Uterus (tissue), 4 donors: ENCODE data around the gene MTCL1. TPM values are rescaled to one million over a fixed set of nuclear protein-coding genes. Genes with fewer than 3 reads are reported as not detected.

Experiments used
- DNase-seq, 2 donors: peaks; one replicate each; pipeline ENCODE4 v3.0.0-alpha.2; 2019 to 2020
- H3K27ac ChIP-seq, 2 donors: fragments of 200-600 bp; sonication (generic); 1 replicate in 1 of 2; 2 replicates in 1 of 2; pipeline ENCODE4 v1.5.1; 2016 to 2018
- H3K27me3 ChIP-seq, 2 donors: fragments of 200-600 bp; sonication (generic); one replicate each; pipeline ENCODE4 v1.5.1; 2018 to 2019; ENCODE audit warnings: control low read depth in 1 of 2
- H3K36me3 ChIP-seq, 2 donors: fragments of 200-600 bp; sonication (generic); one replicate each; pipeline ENCODE4 v1.5.1; 2019; ENCODE audit warnings: control low read depth in 1 of 2
- H3K4me1 ChIP-seq, 2 donors: fragments of 200-600 bp; sonication (generic); one replicate each; pipeline ENCODE4 v1.5.1; 2018 to 2019; ENCODE audit warnings: control low read depth in 1 of 2
- H3K4me3 ChIP-seq, 2 donors: fragments of 200-600 bp; sonication (generic); 1 replicate in 1 of 2; 2 replicates in 1 of 2; pipeline ENCODE4 v1.5.1; 2018 to 2019; ENCODE audit warnings: mild to moderate bottlenecking in 1 of 2
- H3K9me3 ChIP-seq, 2 donors: fragments of 200-600 bp; sonication (generic); one replicate each; pipeline ENCODE4 v1.5.1; 2019; ENCODE audit warnings: control low read depth in 1 of 2
- POLR2A ChIP-seq, 2 donors: fragments of 450-650 bp; IDR thresholded peaks; one replicate each; pipeline ENCODE4 v1.6.1; 2016; ENCODE audit warnings: antibody characterized with exemption in 2 of 2, mild to moderate bottlenecking in 1 of 2, moderate library complexity in 1 of 2
- intact Hi-C: fragments of 100-400 bp; cut with DNase I; formaldehyde crosslinking; loops from one replicate; pipeline ENCODE4 v1.15.1; 2023; ENCODE audit warnings: low total_unique reads
- total RNA-seq, 4 donors: library from RNA; depleted of rRNA in 3 of 4; stranded (reverse); fragments of >200 nt in 3 of 4; gene quantifications; one replicate each; pipeline versions ENCODE4 v1.1.0 to v1.2.4, GENCODE V29; 2014 to 2023
- TF ChIP-seq, protein P1 (sequence below), 4 experiments: fragments of 200-600 bp in 2 of 4; fragments of 450-650 bp in 2 of 4; sonication (generic) in 2 of 4; IDR thresholded peaks; one replicate each; pipeline ENCODE4 v1.5.1; 2016 to 2019; ENCODE audit warnings: antibody characterized with exemption in 4 of 4, mild to moderate bottlenecking in 2 of 4, moderate library complexity in 1 of 4
- donor health status: DM: yes; HTN: yes; CAD: no.

The MTCL1 gene
- total RNA-seq, 4 donors from 2014 or later: 8.8 to 25.9 (median 11.0) TPM; not detected in 1

DNA sequence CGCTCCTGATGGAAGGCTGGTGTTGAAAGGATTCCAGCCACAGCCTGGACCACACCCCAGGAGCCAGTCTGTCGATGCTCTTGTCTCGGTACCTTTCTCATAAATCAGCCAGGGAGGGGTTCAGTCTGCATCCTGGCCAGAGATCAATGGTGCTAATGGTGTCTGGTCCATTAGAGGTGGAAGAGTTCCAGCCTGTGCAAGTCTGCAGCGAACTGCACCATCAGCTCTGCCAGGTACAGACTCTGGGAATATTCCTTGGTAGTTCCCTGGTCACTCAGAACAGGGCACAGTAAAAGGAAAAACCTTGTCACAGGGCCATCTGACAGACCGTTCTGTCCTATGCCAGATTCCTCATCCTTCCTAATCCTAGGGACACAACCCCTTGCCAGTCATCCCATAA lies 164.3 kb downstream of the MTCL1 start:
- TF ChIP-seq, protein P1, sequence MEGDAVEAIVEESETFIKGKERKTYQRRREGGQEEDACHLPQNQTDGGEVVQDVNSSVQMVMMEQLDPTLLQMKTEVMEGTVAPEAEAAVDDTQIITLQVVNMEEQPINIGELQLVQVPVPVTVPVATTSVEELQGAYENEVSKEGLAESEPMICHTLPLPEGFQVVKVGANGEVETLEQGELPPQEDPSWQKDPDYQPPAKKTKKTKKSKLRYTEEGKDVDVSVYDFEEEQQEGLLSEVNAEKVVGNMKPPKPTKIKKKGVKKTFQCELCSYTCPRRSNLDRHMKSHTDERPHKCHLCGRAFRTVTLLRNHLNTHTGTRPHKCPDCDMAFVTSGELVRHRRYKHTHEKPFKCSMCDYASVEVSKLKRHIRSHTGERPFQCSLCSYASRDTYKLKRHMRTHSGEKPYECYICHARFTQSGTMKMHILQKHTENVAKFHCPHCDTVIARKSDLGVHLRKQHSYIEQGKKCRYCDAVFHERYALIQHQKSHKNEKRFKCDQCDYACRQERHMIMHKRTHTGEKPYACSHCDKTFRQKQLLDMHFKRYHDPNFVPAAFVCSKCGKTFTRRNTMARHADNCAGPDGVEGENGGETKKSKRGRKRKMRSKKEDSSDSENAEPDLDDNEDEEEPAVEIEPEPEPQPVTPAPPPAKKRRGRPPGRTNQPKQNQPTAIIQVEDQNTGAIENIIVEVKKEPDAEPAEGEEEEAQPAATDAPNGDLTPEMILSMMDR (IDR thresholded peaks at IDR 0.05): no peak
- no peak for TF ChIP-seq POLR2A (IDR thresholded peaks at IDR 0.05)

DNA sequence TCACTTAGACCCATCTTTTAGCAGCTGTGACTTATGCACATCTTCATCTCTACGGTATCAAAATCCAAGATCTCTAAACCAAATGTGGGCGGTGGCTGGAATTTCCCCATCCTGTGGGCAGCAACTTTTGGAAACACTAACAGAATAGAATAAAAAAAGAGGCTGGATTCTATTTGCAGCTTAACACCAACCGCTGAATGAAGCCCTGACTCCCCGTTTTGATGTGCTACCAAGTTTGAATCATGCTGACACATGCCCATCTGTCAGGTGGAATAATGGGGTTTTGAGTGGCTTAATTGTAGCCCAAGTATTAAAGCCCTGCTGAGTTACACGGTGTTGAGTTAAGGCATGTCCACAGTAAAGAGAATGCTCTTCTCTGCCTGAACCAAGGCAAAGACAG lies 165.2 kb downstream of the MTCL1 start:
- no peak for TF ChIP-seq POLR2A (IDR thresholded peaks at IDR 0.05)
- TF ChIP-seq, protein P1 (IDR thresholded peaks at IDR 0.05): no peak
- H3K4me3 ChIP-seq: no peak overlapping the region

More for the DNA sequence above, 164.3 kb downstream of the MTCL1 start:
- H3K27me3 ChIP-seq: no peaks in the 10 kb centered on the region
- no peak overlapping the region for H3K4me3 ChIP-seq
- intact Hi-C loops: no loop called here
- DNase-seq: no peak
- H3K4me1 ChIP-seq: no peaks in the 10 kb centered on the region
- H3K27ac ChIP-seq: no peak overlapping the region
- H3K9me3 ChIP-seq: no peaks in the 10 kb centered on the region
- no peaks in the 10 kb centered on the region for H3K36me3 ChIP-seq

DNA sequence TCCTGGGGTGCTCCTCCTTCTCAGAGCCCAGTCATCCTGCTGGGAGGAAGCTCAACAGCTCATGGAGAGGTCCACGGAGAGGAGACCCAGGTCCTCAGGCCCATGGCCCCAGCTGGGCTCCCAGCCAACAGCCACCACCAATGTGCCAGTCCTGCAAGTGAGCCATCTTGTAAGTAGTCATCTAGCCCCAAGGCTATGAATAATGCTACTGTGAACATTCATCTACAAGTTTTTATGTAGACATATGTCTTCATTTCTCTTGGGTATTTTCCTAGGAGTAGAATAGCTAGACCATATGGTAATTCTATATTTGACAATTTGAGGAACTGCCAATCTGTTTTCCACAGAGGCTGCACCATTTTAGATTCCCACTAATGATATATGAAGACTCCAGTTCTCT lies 166.1 kb downstream of the MTCL1 start:
- no peak overlapping the region for H3K4me3 ChIP-seq
- intact Hi-C loops: no loop called here
- no peaks in the 10 kb centered on the region for H3K9me3 ChIP-seq
- H3K4me1 ChIP-seq: no peaks in the 10 kb centered on the region
- no peak for TF ChIP-seq POLR2A (IDR thresholded peaks at IDR 0.05)
- TF ChIP-seq, protein P1 (IDR thresholded peaks at IDR 0.05): no peak
- no peak overlapping the region for H3K27ac ChIP-seq
- DNase-seq: no peak
- H3K27me3 ChIP-seq: no peaks in the 10 kb centered on the region
- H3K36me3 ChIP-seq: no peaks in the 10 kb centered on the region

More for the DNA sequence above, 165.2 kb downstream of the MTCL1 start:
- intact Hi-C loops: no loop called here
- DNase-seq: no peak
- Histone ChIP-seq H3K27me3 (no peaks in the 10 kb centered on the region), H3K27ac (no peak overlapping the region), H3K4me1 (no peaks in the 10 kb centered on the region), H3K9me3 (no peaks in the 10 kb centered on the region), H3K36me3 (no peaks in the 10 kb centered on the region)

DNA sequence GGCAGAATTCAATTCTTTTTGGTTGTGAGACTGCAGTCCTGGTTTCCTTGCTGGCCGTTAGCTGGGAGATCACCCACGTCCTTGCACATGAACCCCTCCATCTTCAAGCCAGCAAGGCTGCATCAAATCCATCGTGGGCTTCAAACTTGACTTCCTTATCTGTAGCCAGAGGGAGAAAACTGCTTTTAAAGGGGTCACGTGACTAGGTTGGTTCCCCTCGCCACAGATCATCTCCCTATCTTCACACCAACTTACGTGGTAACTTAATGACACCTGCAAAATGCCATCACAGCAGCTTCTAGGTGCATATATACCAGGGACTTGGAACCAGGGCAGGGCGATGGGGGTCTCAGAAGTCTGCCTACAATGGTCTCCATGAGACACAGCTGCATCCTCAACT lies 169.5 kb downstream of the MTCL1 start:
- Histone ChIP-seq H3K9me3 (no peaks in the 10 kb centered on the region), H3K36me3 (no peaks in the 10 kb centered on the region), H3K27me3 (no peaks in the 10 kb centered on the region), H3K27ac (no peak overlapping the region), H3K4me1 (no peaks in the 10 kb centered on the region), H3K4me3 (no peak overlapping the region)
- intact Hi-C loops: no loop called here
- no peak for TF ChIP-seq POLR2A (IDR thresholded peaks at IDR 0.05)
- TF ChIP-seq, protein P1 (IDR thresholded peaks at IDR 0.05): no peak
- DNase-seq: no peak

DNA sequence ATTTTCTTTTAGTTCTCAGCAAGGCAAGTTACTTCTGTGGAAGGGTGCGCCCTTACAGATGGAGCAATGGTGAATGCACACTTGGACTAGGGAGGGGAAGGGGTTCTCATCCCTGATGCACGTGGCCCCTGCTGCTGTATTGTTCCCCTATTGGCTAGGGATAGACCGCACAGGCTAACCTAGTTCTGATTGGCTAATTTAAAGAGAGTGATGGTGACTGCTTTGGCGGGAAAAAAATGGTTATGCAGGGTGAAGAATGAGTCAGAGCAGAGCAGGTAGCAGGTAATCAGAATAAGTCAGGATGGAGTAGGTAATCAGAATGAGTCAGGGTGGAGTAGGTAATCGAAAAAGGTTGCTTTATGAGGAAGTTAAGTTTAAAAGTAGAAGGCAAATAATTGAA lies 171.5 kb downstream of the MTCL1 start:
- no peak for DNase-seq
- intact Hi-C loops: no loop called here
- Histone ChIP-seq H3K9me3 (no peaks in the 10 kb centered on the region), H3K27ac (no peak overlapping the region), H3K36me3 (no peaks in the 10 kb centered on the region), H3K27me3 (no peaks in the 10 kb centered on the region), H3K4me1 (no peaks in the 10 kb centered on the region), H3K4me3 (no peak overlapping the region)
- no peak for TF ChIP-seq POLR2A (IDR thresholded peaks at IDR 0.05)
- TF ChIP-seq, protein P1 (IDR thresholded peaks at IDR 0.05): no peak
